GM10248 (cell line): Measurements from ENCODE around the gene KRTAP24-1.

Source experiments
- CTCF ChIA-PET: fragments of 300-600 bp; sonication (Branson Sonifier 250); formaldehyde crosslinking; extraction: SDS; loops from one replicate; lab custom pipeline; 2021; ENCODE audit warnings: antibody characterized with exemption; lab: Yijun Ruan, JAX
- POLR2A ChIA-PET: fragments of 350-650 bp; sonication (Branson Sonifier 250); formaldehyde crosslinking; extraction: SDS; loops from one replicate; lab custom pipeline; 2020; ENCODE audit warnings: antibody characterized with exemption; lab: Yijun Ruan, JAX
- DNase-seq: peaks from one replicate; pipeline ENCODE4 v3.0.0; 2012; ENCODE audit errors: extremely low spot score
- CTCF ChIP-seq: IDR thresholded peaks from 2 replicates; pipeline ENCODE4 v1.5.1; 2012; ENCODE audit warnings: mild to moderate bottlenecking, low read depth; ENCODE audit errors: extremely low read depth, missing control alignments, control extremely low read depth

The KRTAP24-1 gene, protein sequence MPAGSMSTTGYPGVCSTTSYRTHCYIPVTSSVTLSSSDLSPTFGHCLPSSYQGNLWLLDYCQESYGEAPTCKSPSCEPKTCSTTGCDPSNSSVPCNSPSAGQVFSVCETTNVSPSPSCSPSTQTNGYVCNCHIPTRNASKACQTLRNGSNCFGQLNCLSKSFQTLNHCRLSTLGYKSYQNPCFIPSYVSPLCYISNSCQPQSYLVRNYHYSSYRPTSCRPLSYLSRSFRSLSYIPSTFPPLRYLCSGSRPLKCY

DNA sequence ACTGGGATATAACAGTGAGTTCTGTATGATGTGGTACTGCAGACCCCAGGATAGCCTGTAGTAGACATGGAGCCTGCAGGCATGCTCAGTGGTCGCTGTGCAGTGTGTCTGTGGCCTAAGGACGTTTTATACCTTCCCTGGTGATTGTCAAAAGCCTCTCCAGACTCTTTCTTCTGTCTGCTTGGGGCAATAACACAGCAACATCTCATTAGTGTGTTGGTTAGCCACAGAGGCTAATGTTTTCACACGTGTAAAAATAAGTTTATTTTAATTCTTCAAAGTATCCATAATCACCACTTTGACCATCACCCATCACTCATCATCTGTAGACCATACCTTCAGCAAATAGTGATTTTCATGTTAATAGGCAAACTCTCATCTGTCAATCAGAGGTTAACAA, at the start of gene KRTAP24-1:
Gene KRTAP24-1, minus strand, starts transcription at position 101 of the 400 bp plus-strand sequence. Its CDS starts 18 bp downstream, at position 83.
- ChIA-PET CTCF (no interaction called here), POLR2A (no interaction called here)
- DNase-seq = no peak
- no peak for TF ChIP-seq CTCF

GRCh38 chr21:30329203-30329875, 46.6 kb upstream of the KRTAP24-1 start:
- TF ChIP-seq CTCF = no peak
- ChIA-PET POLR2A (no interaction called here), CTCF (no interaction called here)
- DNase-seq = no peak

GRCh38 chr21:30326390-30326789, 43.6 kb upstream of the KRTAP24-1 start:
- TF ChIP-seq CTCF = no peak
- no peak for DNase-seq
- ChIA-PET CTCF (no interaction called here), POLR2A (no interaction called here)

DNA sequence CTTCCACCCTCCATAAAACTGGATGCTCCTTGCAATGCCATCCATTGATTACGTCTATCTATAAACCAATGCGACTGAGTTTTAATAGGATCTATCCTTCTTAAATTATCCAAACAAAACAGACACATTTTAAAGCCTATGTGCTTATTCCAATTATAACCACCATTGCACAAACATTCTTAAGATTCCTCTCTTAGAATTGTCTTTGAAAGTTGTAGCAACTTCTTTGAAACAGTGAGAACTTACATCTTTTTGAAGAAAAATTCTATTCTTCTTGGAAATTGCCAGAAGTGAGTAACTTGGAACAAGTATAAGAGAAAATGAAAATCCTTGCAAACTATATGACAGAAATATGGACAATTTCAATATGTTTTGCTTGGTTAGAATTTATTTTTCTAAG, 37.5 kb upstream of the KRTAP24-1 start, which contains the start of gene KRTAP26-1:
Gene KRTAP26-1, minus strand, starts transcription at position 101 of the 400 bp plus-strand sequence. CDS start 280 bp downstream, outside the sequence.
- no peak for TF ChIP-seq CTCF

GRCh38 chr21:30315701-30316100, 33.0 kb upstream of the KRTAP24-1 start:
- TF ChIP-seq CTCF = no peak
- CTCF ChIA-PET = no interaction called here
- POLR2A ChIA-PET = no interaction called here
- no peak for DNase-seq

More for the DNA sequence above, 37.5 kb upstream of the KRTAP24-1 start, which contains the start of gene KRTAP26-1:
- no peak for DNase-seq
- CTCF ChIA-PET = no interaction called here
- POLR2A ChIA-PET = no interaction called here

DNA sequence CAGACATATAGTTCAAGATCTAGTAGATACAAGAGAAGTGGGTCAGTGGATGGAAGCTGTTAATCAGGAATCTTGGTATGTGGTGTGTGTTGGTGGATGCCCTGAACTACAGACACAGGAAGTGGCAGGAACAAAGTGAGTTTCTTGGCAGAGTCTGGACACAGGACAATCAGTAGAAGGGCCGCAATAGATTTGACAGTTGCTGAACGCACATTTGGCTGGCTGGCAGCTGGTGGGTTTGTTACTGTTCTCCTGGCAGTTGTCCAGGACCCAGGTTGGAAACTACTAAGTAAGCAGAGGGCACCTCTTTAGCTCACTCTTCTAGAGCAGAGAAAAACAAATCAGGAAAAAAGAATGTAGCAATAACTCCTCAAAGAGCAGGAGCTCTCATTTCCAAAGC, 24.1 kb upstream of the KRTAP24-1 start:
- DNase-seq = no peak
- TF ChIP-seq CTCF = no peak
- CTCF ChIA-PET = interaction anchor here (1.5 kb wide), 2 partner anchors 54 to 768 kb away, joined by 3 to 5 read pairs; no protein-coding TSS in a partner anchor
- POLR2A ChIA-PET = no interaction called here
